H1 (cell line): ENCODE results near the gene AP1G2. TPM values are rescaled to one million over a fixed set of nuclear protein-coding genes. Genes with fewer than 3 reads are reported as not detected.

Source experiments
- EP300 ChIP-seq, 2 experiments: IDR thresholded peaks; 1 replicate in 1 of 2; 2 replicates in 1 of 2; pipeline ENCODE4 v1.6.1; 2011 to 2012; ENCODE audit warnings: low read depth in 2 of 2, low read length in 2 of 2, mild to moderate bottlenecking in 2 of 2, borderline replicate concordance in 1 of 2, inconsistent platforms in 1 of 2, moderate library complexity in 1 of 2
- SAP30 ChIP-seq: fragments of 300-600 bp; sonication (generic); IDR thresholded peaks from 2 replicates; pipeline ENCODE4 v1.7.1; 2012; ENCODE audit warnings: low read length, moderate library complexity, mild to moderate bottlenecking, inconsistent platforms; ENCODE audit not compliant: insufficient read depth, insufficient replicate concordance
- SP2 ChIP-seq: IDR thresholded peaks from 2 replicates; pipeline ENCODE4 v1.6.1; 2012; ENCODE audit warnings: mild to moderate bottlenecking, low read length, inconsistent platforms
- polyA plus RNA-seq, 7 experiments: library from polyadenylated mRNA; depleted of rRNA in 3 of 7; stranded (reverse) in 5 of 7; unstranded in 2 of 7; fragments of >200 nt in 5 of 7; fragments of 200-250 nt in 2 of 7; gene quantifications; 1 replicate in 5 of 7; 2 replicates in 1 of 7; 4 replicates in 1 of 7; pipeline versions ENCODE4 v1.2.1 to v1.2.3, GENCODE V29; 2011 to 2013; ENCODE audit warnings: missing spikeins in 2 of 7, mixed read lengths in 2 of 7
- total RNA-seq: library from RNA; stranded (reverse); fragmentation: NEBNext Ultra II Directional; extraction: Animal tissue kit (Norgen Biotek cat#: 25700); gene quantifications from 2 replicates; pipeline ENCODE4 v1.2.1, GENCODE V29; 2021
- TF ChIP-seq, protein P1 (sequence below): IDR thresholded peaks from 2 replicates; pipeline ENCODE4 v1.6.1; 2012; ENCODE audit warnings: inconsistent platforms

Gene AP1G2
- total and polyA plus RNA-seq, 2 of the 8 experiments (the other 6 are each of a cell fraction or from before 2014, with no cell fraction given): 70.9 to 134 TPM

DNA sequence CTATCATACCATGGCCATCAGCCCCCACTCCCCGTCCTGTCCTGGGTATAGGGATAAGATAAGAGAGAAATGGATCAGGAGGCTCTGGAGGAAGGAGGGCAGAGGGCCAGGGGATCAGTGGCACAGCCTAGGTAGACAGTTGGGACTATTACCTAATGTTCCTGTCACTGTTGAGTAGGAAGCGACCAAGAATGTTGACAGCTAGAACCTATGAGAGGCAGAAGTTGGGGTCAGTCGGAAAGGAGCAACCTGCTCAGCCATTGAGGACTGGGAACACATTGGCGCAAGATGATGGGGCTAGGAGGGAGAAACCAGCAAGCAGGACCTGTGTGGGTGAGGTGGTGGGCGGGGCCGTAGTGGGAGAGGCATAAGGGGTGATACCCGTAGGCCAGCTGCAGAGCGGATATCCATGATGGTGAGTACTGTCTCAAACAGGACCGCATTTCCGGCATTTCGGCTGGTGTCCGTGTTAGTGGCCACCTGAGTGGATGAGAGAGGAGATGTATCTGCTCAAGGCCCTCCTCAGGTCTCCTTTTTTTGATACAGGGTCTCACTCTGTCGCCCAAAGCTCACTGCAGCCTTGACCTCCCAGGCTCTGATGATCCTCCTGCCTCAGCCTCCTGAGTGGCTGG lies 3.3 kb downstream of the AP1G2 start (continued):
- TF ChIP-seq SAP30: no peak
- TF ChIP-seq, protein P1, sequence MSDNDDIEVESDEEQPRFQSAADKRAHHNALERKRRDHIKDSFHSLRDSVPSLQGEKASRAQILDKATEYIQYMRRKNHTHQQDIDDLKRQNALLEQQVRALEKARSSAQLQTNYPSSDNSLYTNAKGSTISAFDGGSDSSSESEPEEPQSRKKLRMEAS: no peak
- TF ChIP-seq SP2: no peak
- no peak for TF ChIP-seq EP300 (IDR thresholded peaks at IDR 0.05; ENCODE audit: borderline replicate concordance in 1 of 2, low read depth in 2 of 2, low read length in 2 of 2)
